Measurements from ENCODE around the gene CELF4.

- TF ChIP-seq GATA2 (IDR thresholded peaks at IDR 0.05; ENCODE audit: low read depth, low read length): no peak
- TF ChIP-seq GATA3 (IDR thresholded peaks at IDR 0.05; ENCODE audit: low read depth, low read length): no peak
Measured at GRCh38 chr18:37495354-37495753, 70.2 kb downstream of the CELF4 start.

All from SH-SY5Y (cell line).